K562 (cell line): Measurements from ENCODE around the gene AMBP. TPM values are rescaled to one million over a fixed set of nuclear protein-coding genes. Genes with fewer than 3 reads are reported as not detected.

ENCODE experiments used
- ARID4B ChIP-seq: sonication (generic); formaldehyde crosslinking; IDR thresholded peaks from 2 replicates; pipeline ENCODE4 v1.8.0; 2022; ENCODE audit warnings: mild to moderate bottlenecking, missing genetic modification reagents
- ILK ChIP-seq: fragments of 450-650 bp; IDR thresholded peaks from 2 replicates; pipeline ENCODE4 v1.6.1; 2016; ENCODE audit warnings: missing genetic modification characterization, low read depth, mild to moderate bottlenecking, missing compliant biosample characterization, moderate library complexity, borderline replicate concordance
- KAT2B ChIP-seq: IDR thresholded peaks from one replicate; pipeline ENCODE4 v1.6.1; 2012; ENCODE audit warnings: low read depth, mild to moderate bottlenecking, control low read depth, inconsistent platforms, low read length, moderate library complexity
- POLR2A ChIP-seq: fragments of 450-650 bp; conservative IDR thresholded peaks from 2 replicates; pipeline ENCODE4 v1.6.1; 2016
- REST ChIP-seq, 2 experiments: fragments of 450-650 bp; formaldehyde crosslinking in 1 of 2; IDR thresholded peaks; 2 replicates each; pipeline versions ENCODE4 v1.4.0 to v1.6.1; 2014 to 2020; ENCODE audit warnings: mild to moderate bottlenecking in 2 of 2, borderline replicate concordance in 1 of 2, low read depth in 1 of 2
- SIN3B ChIP-seq: fragments of 450-650 bp; IDR thresholded peaks from 2 replicates; pipeline ENCODE4 v1.6.1; 2017; ENCODE audit warnings: low read depth, mild to moderate bottlenecking, moderate library complexity
- TAF1 ChIP-seq: IDR thresholded peaks from 2 replicates; pipeline ENCODE4 v1.6.1; 2011; ENCODE audit warnings: mild to moderate bottlenecking, low read length, moderate library complexity; ENCODE audit not compliant: insufficient read depth, control insufficient read depth, severe bottlenecking; ENCODE audit errors: extremely low read depth
- TOE1 ChIP-seq, 2 experiments: fragments of 450-650 bp in 1 of 2; sonication (generic) in 1 of 2; formaldehyde crosslinking in 1 of 2; IDR thresholded peaks; 2 replicates each; pipeline versions ENCODE4 v1.7.1 to v1.8.0; 2016 to 2022; ENCODE audit warnings: borderline replicate concordance in 2 of 2, mild to moderate bottlenecking in 2 of 2, antibody characterized with exemption in 1 of 2, inconsistent platforms in 1 of 2, low read depth in 1 of 2, missing genetic modification reagents in 1 of 2, moderate library complexity in 1 of 2
- polyA plus RNA-seq, 8 experiments: library from polyadenylated mRNA; depleted of rRNA in 4 of 8; stranded (reverse) in 5 of 8; unstranded in 3 of 8; fragments of >200 nt; fragmentation: Nextera tagmentation in 2 of 8; fragmentation: Illumina TruSeq in 1 of 8; extraction: Ambion mirVana in 2 of 8; extraction: Trizol in 1 of 8; gene quantifications; 2 replicates each; pipeline versions ENCODE4 v1.2.1 to v1.2.3, GENCODE V29; 2011 to 2014; ENCODE audit warnings: inconsistent platforms in 1 of 8, missing spikeins in 1 of 8
- total RNA-seq, 7 experiments: library from RNA; depleted of rRNA in 6 of 7; stranded (reverse); fragments of >200 nt in 6 of 7; fragmentation: Illumina TruSeq in 2 of 7; extraction: Trizol in 2 of 7; gene quantifications; 2 replicates each; pipeline versions ENCODE4 v1.2.1 to v1.2.3, GENCODE V29; 2011 to 2021; ENCODE audit warnings: low replicate concordance in 1 of 7
- TF ChIP-seq, protein P1 (sequence below): fragments of 250-450 bp; sonication (Bioruptor Pico); IDR thresholded peaks from 2 replicates; pipeline ENCODE4 v1.5.0; 2021
- TF ChIP-seq, protein P2 (sequence below): fragments of 450-650 bp; formaldehyde crosslinking; IDR thresholded peaks from 2 replicates; pipeline ENCODE4 v1.4.0; 2022; ENCODE audit warnings: missing genetic modification characterization
- TF ChIP-seq, protein P3 (sequence below): fragments of 250-450 bp; sonication (Bioruptor Pico); IDR thresholded peaks from 2 replicates; pipeline ENCODE4 v1.6.1; 2021; ENCODE audit warnings: mild to moderate bottlenecking

The AMBP gene
- total and polyA plus RNA-seq, 9 of the 15 experiments (the other 6 are each of a cell fraction or from before 2014, with no cell fraction given) = 1.3 TPM; not detected in 8

GRCh38 chr9:114051281-114051680, 26.8 kb downstream of the AMBP start (continued):
- no peak for TF ChIP-seq REST (IDR thresholded peaks at IDR 0.05; ENCODE audit: borderline replicate concordance)
- no peak for TF ChIP-seq REST (CRISPR knock-in tag; IDR thresholded peaks at IDR 0.05; ENCODE audit: low read depth)
- TF ChIP-seq, protein P1, sequence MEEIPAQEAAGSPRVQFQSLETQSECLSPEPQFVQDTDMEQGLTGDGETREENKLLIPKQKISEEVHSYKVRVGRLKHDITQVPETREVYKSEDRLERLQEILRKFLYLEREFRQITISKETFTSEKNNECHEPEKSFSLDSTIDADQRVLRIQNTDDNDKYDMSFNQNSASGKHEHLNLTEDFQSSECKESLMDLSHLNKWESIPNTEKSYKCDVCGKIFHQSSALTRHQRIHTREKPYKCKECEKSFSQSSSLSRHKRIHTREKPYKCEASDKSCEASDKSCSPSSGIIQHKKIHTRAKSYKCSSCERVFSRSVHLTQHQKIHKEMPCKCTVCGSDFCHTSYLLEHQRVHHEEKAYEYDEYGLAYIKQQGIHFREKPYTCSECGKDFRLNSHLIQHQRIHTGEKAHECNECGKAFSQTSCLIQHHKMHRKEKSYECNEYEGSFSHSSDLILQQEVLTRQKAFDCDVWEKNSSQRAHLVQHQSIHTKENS (CRISPR knock-in tag) = no peak
- TF ChIP-seq POLR2A = no peak
- TF ChIP-seq TAF1 = no peak
- no peak for TF ChIP-seq ARID4B
- TF ChIP-seq, protein P2, sequence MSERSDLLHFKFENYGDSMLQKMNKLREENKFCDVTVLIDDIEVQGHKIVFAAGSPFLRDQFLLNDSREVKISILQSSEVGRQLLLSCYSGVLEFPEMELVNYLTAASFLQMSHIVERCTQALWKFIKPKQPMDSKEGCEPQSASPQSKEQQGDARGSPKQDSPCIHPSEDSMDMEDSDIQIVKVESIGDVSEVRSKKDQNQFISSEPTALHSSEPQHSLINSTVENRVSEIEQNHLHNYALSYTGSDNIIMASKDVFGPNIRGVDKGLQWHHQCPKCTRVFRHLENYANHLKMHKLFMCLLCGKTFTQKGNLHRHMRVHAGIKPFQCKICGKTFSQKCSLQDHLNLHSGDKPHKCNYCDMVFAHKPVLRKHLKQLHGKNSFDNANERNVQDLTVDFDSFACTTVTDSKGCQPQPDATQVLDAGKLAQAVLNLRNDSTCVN (CRISPR knock-in tag) = no peak
- TF ChIP-seq ILK (tag) = no peak
- TF ChIP-seq, protein P3, sequence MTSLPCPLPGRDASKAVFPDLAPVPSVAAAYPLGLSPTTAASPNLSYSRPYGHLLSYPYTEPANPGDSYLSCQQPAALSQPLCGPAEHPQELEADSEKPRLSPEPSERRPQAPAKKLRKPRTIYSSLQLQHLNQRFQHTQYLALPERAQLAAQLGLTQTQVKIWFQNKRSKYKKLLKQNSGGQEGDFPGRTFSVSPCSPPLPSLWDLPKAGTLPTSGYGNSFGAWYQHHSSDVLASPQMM (CRISPR knock-in tag) = no peak
- no peak for TF ChIP-seq TOE1 (IDR thresholded peaks at IDR 0.05; ENCODE audit: borderline replicate concordance)
- TF ChIP-seq TOE1 (CRISPR knock-in tag; IDR thresholded peaks at IDR 0.05; ENCODE audit: borderline replicate concordance, low read depth) = no peak
- TF ChIP-seq SIN3B = no peak
- TF ChIP-seq KAT2B = no peak
